HG02840 (cell line): ENCODE measurements around the gene MRPL24.
"Not testable (repeated sequence)": the region's sequence is repeated elsewhere in the genome, so short reads cannot be mapped to it uniquely, and the experiment has no call there.

ENCODE experiments used
- ATAC-seq: cut with Tn5 transposase; IDR thresholded peaks from one replicate; pipeline ENCODE4 v1.9.1; 2021; ENCODE audit warnings: mild to moderate bottlenecking, moderate library complexity, moderate number of reproducible peaks; ENCODE audit not compliant: unreplicated experiment, low FRiP score

MRPL24 gene

GRCh38 chr1:156760796-156761104 is 19.9 kb upstream of the MRPL24 start:
- ATAC-seq = no peak

- ATAC-seq = no peak
Observed at GRCh38 chr1:156760092-156760795, 19.4 kb upstream of the MRPL24 start.

DNA sequence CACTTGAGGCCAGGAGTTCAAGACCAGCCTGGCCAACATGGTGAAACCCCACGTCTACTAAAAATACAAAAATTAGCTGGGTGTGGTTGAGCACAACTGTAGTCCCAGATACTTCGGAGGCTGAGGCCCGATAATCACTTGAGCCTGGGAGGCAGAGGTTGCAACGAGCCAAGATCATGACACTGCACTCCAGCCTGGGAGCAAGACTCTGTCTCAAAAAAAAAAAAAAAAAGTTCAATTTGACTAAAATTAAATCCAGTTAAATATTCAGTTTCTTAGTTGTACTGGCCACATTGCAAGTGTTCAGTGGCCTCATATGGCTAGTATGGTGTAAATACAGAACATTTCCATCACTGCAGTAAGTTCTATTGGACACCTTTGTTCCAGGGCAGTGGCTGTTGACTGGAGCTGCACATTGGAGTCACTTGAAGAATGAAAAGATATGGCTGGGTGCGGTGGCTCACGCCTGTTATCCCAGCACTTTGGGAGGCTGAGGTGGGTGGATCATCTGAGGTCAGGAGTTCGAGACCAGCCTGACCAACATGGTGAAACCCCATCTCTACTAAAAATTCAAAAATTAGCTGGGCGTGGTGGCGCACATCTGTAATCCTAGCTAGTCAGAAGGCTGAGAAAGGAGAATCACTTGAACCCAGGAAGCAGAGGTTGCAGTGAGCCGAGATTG is 16.8 kb upstream of the MRPL24 start:
- ATAC-seq = not testable (repeated sequence)

- ATAC-seq = no peak
Observed at GRCh38 chr1:156756355-156756754, 15.5 kb upstream of the MRPL24 start.

DNA sequence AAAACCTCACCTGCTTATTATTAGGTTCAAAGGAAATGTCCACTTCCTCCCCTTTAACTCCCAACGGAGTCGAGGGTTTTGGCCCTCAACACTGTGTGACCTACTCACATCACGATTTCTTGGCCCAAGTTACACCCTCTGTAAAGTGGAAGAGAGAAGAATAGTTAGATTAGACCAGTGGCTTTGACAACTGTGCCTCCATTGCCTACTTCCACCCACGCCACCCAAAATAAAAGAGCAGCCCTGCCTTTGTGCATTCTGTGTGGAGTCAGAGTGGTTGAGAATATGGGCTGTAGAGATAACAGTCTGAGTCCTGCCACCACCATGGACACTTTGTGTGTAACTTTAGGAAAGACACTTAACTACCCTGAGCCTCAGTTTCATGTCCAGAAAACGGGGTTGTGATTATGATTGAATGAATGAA is 14.7 kb upstream of the MRPL24 start:
- no peak for ATAC-seq

DNA sequence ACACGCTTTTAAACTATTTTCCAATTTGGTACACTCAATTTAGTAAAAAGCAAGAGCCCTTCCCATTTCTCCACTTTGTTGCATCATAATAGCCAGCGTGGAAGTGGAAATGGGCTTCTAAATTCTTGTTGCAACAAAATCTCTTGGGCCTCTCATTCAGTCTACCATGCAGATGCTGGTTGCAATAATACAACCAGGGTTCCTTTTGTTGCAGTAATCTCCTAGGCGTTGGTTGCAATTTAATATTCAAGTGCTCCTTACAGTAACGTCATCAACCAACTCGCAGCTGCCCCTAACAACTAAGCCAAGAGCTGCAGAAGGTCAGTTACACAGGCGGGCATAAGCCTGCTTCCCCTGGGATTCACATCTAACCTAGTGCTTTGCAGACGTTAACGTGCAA is 13.3 kb upstream of the MRPL24 start:
- no peak for ATAC-seq

DNA sequence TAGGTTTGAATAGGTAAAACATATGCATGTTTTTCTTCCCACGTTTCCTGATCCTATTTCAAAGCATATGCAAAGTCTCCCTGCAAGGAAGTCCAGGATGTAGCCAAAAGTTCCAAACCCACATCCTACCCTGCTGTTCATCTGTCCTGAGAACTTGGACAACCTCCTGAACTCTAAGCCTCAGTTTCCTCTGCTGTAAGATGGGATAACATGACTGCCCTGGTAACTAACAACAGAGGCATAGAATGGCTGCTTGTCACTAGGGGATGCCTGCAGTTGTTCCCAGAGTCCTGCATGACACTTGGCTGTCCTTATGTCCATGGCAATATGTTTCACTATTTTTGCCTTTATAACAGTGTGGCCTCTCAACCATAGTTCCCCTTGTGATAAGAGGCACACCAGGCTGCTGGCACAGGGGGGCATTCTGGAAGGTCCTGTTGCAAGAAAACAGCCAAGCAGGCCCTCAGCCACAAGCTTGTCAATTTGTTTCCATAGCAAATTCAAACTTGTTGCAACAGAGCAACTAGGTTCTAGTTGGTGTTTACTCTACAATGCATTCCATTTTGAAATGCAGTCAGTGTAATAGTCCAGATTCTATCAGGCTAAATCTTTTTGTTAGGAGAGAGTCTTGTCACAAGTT is 12.1 kb upstream of the MRPL24 start:
- ATAC-seq = no peak

GRCh38 chr1:156751757-156752481 is 11.0 kb upstream of the MRPL24 start:
- ATAC-seq = no peak

DNA sequence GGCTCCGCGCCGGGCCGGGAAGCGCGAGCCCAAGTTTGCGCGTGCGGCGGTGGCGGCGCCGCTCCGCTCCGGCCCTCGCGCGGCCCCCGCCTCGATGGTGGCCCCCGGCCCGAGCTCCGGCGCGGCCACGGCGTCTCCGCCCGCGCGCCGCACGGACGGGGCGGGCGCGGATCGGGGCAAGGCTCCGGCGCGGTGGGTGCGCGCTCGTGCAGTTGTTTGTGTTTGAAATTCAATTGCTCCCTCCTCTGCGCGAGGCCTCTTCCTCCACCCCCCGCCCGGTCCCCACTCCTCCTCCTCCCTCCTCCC is 10.5 kb upstream of the MRPL24 start, which contains the start of gene HDGF:
HDGF (minus strand) TSS at position 225 of the 306 bp plus-strand sequence. CDS start 246 bp downstream, outside the sequence.
- no peak for ATAC-seq

- ATAC-seq = no peak
Observed at GRCh38 chr1:156750711-156751450, 10.0 kb upstream of the MRPL24 start.

GRCh38 chr1:156750191-156750672 is 9.3 kb upstream of the MRPL24 start:
- no peak for ATAC-seq

DNA sequence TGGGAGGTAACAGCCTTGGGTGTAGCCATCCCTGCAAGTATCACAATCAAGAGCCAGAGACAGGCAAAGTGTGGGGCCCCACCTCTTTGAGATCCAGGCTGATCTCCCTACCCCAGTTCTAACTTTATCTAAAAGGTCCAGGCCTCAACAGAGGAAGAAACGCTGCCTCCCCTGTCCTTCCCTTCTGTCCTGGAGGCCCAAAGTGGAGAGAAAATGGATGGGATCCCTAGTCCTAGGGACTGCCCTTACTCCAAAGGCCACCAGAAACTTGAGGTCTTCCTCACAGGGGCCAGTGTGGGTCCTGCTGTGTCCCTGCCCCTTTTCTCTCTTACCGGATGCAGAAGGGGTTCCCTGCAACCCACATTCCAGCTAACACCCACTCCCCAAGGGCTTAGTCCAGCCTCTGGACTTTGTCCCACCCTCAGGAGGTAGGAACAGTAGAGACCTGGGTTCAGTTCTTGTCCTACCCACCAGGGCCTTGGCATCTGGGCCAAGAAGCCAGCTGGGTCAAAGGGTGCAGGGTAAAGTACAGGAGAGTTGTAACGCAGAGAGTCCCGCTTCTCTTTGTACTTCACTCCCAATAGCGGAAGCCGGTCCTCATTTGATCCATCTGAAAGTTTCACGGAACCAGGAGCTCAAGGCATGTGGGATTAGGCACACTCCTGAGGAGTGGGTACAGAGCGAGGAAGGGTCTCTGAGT is 8.7 kb upstream of the MRPL24 start:
- no peak for ATAC-seq

DNA sequence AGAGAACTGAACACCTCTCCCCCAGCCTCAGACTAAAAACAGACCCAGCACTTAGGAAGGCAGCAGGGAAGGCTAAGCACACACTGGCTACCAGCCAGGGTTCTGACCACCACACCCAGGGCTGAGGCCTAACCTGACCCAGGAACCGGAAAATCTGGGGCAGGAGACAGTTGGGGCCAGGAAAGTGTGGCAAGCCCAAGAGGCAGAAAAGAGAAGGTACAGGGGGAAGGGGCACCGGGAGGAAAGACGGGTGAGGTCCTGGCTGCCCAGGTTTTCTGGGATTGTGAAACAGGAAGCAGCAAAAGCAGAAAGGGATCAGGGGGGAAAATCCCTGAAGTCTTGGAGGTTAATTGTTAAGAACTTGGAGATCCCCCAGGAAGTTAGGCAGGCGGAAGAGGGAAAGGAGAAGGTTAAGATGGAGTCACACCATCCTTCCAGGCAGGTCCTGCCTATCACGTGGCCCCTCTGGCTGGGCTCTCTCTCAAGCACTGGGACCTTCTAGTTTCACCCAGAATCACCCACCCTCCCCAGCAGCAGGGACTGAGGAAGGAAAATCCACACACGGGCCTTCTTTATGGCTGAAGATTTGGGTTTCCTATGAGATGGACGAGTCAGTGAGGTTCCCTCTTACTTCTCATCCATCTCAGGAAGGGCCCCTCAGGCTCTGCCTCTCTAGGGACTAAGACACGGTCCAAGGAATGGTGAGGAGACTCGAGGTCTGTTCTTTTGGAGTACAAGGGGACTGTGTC is 8.0 kb upstream of the MRPL24 start:
- ATAC-seq = no peak

DNA sequence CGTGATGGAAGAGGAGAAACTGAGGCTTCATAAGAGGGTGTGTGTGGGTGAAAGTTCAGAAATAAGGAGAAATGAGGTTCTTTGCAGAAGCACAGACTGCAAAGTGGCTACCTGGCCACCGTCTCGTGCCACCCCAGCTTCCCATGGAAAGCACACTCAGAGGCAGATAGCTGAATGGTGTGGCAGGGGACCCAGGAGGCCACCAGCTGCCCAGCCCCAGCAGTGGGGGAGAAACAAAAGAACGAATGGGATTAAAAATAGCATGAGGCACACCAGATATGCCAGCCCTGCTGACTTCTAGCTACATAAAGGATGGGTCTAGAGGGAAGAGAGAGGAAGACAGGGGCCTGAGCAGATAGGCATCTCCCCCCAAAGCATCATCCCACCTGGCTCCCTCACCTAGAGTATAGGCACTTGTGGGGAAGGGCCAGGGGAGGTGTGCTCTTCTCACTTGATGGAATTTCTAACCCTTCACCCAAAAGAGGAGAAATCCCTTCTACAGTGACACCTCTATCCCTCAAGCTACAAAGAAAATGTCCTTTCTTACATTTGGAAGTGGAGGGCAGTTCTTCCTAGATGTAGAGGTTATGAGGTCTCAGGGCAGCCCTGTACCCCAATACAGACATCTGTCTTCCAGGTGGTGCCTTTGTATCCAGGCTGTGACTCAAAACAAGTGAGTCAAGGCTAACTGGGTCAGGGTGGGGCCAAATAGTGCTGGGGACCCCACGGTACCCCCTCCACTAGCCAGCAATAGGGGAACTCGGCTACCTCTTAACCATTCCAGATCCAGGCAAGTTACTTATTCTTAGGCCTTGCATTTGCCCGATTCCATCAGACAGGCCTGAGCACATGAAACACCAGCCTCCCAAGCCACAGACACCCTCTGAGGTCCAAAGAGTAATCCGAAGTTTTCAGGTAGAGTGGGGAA is 7.1 kb upstream of the MRPL24 start:
- no peak for ATAC-seq

- no peak for ATAC-seq
Observed at GRCh38 chr1:156746728-156747631, 6.1 kb upstream of the MRPL24 start.

DNA sequence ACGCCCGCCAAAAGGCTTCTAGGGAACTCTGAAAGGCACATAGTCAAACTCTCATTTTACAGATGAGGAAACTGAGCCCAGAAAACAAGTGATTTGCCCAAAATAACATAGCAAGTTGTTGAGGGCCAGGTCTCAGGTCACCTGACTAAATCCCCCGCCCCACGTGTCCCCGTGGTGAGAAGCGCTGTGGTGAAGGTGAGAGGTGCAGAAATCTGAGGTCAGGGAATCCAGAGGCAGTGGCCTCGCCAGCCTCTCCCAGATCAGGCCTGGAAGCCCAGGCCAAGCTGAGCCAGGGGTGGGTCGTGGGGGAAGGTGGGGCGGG is 5.5 kb upstream of the MRPL24 start:
- no peak for ATAC-seq

GRCh38 chr1:156745881-156746280 is 5.0 kb upstream of the MRPL24 start:
- no peak for ATAC-seq
